Tibial nerve (tissue), 4 donors: ENCODE measurements around the gene ST6GALNAC3.

Experiments used
- EP300 ChIP-seq, 2 donors: sonication (generic); formaldehyde crosslinking; IDR thresholded peaks; one replicate each; pipeline ENCODE4 v1.6.1; 2017; ENCODE audit warnings: antibody characterized with exemption in 2 of 2, mild to moderate bottlenecking in 1 of 2
- POLR2A ChIP-seq, 2 donors: fragments of 450-650 bp; IDR thresholded peaks; one replicate each; pipeline ENCODE4 v1.6.1; 2017; ENCODE audit warnings: antibody characterized with exemption in 2 of 2, mild to moderate bottlenecking in 2 of 2, moderate library complexity in 2 of 2
- TF ChIP-seq, protein P1 (sequence below), 5 experiments: fragments of 200-600 bp in 3 of 5; fragments of 450-650 bp in 2 of 5; sonication (generic) in 3 of 5; IDR thresholded peaks; one replicate each; pipeline ENCODE4 v1.5.1; 2016 to 2019; ENCODE audit warnings: antibody characterized with exemption in 5 of 5, mild to moderate bottlenecking in 3 of 5, moderate library complexity in 2 of 5

DNA sequence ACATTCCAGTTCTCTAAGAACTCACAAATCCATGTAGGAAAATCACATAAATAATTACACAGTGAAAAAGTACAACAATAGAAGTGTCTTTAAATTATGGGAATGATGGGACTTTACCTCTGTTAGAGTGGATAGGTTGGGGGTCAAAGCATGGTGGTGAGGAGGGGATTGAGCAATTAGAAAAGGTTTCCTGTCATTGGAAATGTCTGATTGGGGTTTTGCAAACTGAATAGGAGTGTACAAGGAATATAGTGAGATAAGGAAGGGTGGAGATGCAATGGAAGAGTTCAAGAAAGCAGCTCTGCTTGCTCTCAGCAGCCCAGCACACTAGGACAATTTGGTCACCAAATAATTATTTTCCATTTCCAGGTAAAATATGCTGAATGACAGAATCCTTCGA lies 238.8 kb downstream of the ST6GALNAC3 start:
- TF ChIP-seq, protein P1, sequence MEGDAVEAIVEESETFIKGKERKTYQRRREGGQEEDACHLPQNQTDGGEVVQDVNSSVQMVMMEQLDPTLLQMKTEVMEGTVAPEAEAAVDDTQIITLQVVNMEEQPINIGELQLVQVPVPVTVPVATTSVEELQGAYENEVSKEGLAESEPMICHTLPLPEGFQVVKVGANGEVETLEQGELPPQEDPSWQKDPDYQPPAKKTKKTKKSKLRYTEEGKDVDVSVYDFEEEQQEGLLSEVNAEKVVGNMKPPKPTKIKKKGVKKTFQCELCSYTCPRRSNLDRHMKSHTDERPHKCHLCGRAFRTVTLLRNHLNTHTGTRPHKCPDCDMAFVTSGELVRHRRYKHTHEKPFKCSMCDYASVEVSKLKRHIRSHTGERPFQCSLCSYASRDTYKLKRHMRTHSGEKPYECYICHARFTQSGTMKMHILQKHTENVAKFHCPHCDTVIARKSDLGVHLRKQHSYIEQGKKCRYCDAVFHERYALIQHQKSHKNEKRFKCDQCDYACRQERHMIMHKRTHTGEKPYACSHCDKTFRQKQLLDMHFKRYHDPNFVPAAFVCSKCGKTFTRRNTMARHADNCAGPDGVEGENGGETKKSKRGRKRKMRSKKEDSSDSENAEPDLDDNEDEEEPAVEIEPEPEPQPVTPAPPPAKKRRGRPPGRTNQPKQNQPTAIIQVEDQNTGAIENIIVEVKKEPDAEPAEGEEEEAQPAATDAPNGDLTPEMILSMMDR (IDR thresholded peaks at IDR 0.05): no peak
- TF ChIP-seq POLR2A (IDR thresholded peaks at IDR 0.05): no peak
- TF ChIP-seq EP300 (IDR thresholded peaks at IDR 0.05): no peak
